Measurements from ENCODE around the gene SFXN3. TPM values are rescaled to one million over a fixed set of nuclear protein-coding genes. Genes with fewer than 3 reads are reported as not detected.
A peak's percentile ranks its signal among the peaks of the same experiment; 100 is the strongest.

The SFXN3 gene
- total RNA-seq, 2 experiments from 2014 or later: 91.4 to 95.0 TPM

DNA sequence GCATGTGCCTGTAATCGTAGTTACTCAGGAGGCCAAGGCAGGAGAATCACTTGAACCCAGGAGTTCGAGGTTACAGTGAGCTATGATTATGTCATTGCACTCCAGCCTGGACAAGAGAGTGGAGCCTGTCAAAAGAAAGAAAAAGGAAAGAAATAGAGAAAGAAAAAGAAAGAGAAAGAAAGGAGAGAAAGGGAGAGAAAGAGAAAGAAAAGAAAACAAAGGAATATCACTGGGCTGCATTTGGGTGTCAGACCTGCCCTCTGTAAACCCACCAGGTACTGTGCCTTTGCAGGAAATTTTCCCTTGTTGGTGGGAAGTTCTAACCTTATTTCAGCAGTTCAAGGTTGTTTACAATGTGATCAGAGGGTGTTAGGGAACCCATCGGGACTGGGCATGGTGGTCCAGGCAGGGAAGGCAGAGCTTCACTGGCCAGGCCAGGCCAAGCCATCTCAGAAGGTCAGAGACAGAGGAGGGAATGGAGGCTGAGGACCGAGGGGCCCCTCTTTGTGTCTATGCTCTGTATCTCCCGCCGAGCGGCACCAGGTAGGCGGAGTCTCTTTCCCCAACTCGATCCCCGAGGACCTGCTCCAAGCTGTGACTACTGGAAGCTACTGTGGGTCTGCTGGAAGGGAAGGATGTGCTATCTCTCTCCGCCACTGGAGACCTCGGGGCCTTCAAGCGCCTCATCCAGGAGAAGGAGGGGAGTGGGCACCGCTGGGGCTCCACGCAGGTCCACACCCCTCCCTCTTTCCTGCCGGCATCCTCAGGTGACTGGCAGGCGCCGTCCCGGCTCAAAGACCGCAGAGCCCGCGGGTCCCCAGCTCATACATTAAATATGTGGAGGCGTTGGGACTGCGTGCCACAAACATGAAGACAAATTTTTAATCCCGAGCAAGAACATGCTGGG lies 15.6 kb downstream of the SFXN3 start:
- Mint-ChIP-seq H3K36me3 (ENCODE audit: low read depth) (no peaks in the 10 kb centered on the region), H3K4me3 (no peak overlapping the region), H3K4me1 (peaks cover 40% of the 10 kb centered on the region), H3K9me3 (no peaks in the 10 kb centered on the region), H3K27ac (no peak overlapping the region), H3K27me3 (peaks cover 50% of the 10 kb centered on the region)
- ChIA-PET CTCF (interaction anchor here (1.2 to 23.6 kb wide), 4 partner anchors 2 to 95 kb away, joined by 4 to 515 read pairs (median 260); partner anchors contain the start of gene KAZALD1), POLR2A (interaction anchor here (1.1 to 1.4 kb wide), 2 partner anchors 16 to 49 kb away, joined by 3 read pairs; partner anchors contain the start of genes PDZD7 and SFXN3)
- DNase-seq: no peak

DNA sequence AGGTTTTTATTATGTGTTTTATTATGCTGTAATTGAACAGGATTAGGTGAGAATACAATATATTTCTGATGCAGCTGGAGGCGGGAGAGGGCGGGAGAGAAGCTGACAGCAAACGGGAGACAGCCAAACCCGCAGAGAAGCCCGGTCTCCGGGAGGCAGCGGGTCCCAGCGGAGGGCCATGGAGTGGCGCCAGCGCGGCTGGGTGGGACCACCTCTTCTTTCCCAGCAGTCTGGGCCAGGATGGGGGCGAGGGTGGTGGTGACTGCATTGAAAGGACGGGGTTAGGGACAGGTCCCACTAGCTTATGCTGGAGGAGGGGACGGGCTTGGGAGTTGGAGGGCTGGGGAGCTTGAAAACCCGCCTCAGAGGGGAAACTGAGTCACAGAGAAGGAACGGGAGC lies 16.2 kb downstream of the SFXN3 start:
- Mint-ChIP-seq H3K4me1 (peaks cover 33% of the 10 kb centered on the region), H3K27me3 (peaks cover 50% of the 10 kb centered on the region), H3K27ac (no peak overlapping the region), H3K4me3 (no peak overlapping the region), H3K9me3 (no peaks in the 10 kb centered on the region), H3K36me3 (ENCODE audit: low read depth) (no peaks in the 10 kb centered on the region)
- CTCF ChIA-PET: interaction anchor here (1.7 to 23.6 kb wide), 3 partner anchors 2 to 28 kb away, joined by 6 to 515 read pairs (median 515); partner anchors contain the start of gene KAZALD1
- POLR2A ChIA-PET: interaction anchor here (1.1 kb wide), 2 partner anchors 16 to 50 kb away, joined by 3 read pairs; partner anchors contain the start of genes PDZD7 and SFXN3
- DNase-seq: no peak

DNA sequence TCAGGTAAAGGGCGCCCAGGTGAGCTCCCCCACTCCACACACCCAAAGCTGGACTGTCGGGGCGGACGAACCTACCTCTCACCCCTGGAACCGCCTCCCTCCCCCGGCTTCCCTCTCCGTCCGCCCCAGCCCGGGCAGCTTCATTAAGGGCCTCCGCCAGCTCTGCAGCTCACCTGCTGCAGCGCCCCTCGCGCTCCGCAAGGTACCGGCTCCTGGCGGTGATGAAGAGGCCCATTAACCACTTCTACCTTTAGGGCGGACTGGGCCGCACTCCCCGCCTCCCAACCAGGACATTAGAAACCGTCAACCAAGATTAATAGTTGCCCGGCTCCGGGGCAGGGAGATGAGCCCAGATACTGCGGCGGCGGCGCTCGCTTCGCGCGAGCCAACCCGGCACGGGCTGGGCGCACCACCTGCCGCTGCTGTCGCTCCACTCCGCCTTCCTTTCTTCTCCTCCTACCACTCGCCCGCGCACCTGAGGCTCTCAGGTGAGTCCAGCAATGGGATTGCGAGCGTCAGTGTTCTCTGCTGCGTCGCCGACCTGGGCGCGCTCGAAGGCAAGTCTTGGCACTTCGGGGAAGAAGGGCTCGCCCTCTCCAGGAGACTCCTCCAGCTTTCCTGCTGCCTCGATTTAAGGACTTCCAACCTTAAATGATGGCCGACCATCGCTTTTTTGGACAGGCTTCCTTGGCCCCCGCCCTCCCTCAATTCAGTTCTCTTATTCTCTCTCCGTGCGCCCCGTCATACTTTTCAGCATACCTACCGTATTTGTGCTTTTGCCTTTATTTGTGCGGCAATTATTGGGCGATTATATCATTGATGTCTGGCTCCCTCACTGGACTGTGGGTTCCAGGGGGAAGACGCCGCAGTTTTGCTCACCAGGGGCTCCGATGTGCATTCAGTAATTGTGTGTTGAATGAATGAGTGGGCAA lies 17.2 kb downstream of the SFXN3 start:
- no peak overlapping the region for H3K27ac Mint-ChIP-seq
- ChIA-PET POLR2A (interaction anchor here (1.1 kb wide), 2 partner anchors 17 to 51 kb away, joined by 3 read pairs; partner anchors contain the start of genes PDZD7 and SFXN3), CTCF (interaction anchor here (22.6 to 23.6 kb wide), 2 partner anchors 3 to 10 kb away, joined by 515 read pairs; partner anchors contain the start of gene KAZALD1)
- no peaks in the 10 kb centered on the region for H3K36me3 Mint-ChIP-seq (ENCODE audit: low read depth)
- no peak overlapping the region for H3K4me3 Mint-ChIP-seq
- H3K9me3 Mint-ChIP-seq: no peaks in the 10 kb centered on the region
- H3K27me3 Mint-ChIP-seq: peaks cover 48% of the 10 kb centered on the region
- DNase-seq: no peak
- H3K4me1 Mint-ChIP-seq: peaks cover 23% of the 10 kb centered on the region

DNA sequence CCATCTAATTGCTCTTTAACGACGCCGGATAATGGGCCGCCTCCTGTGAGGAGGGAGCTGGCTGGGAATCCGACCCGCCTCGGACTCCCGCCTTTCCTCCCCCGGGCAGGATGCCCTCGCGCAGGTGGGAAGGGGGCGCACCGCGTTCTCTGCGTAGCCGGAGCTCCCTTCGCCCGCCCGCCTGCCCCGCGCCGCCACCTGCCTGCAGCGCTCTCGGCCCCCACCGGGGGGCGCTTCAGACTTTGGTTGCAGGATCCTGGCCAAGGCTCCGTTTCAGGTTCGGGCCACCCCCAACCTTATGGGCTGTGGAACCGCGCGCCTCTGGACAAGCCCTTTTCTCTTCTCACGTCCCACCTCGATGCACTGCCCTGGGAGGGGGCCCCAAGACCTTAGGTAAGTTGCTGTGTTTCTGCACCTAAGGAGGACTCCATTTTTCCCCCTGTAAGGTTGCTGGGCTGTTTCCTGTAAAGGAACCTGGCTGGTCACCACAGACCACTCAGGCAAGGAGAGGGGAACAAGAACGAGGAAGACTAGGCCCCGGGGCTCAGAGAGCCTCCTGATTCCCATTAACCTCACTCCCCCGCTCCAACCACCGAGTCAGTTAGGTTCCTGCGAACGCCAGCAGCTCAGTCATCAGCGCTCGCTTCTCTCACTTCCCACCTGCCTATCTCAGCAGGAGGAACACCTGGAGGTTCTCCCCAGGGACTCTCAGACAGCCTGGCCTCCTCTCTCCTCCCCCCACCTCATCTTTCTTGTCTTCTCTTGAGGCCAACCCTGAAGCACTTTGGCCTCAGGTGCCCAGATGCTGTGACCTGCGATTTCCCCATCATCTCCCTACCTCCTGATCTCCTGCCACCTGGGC lies 19.4 kb downstream of the SFXN3 start:
- no peak overlapping the region for H3K4me3 Mint-ChIP-seq
- CTCF ChIA-PET: interaction anchor here (0.8 to 23.6 kb wide), 25 partner anchors 5 to 519 kb away, joined by 3 to 515 read pairs (median 5); partner anchors contain the start of genes KAZALD1, PDZD7 and SFXN3
- peaks cover 41% of the 10 kb centered on the region for H3K27me3 Mint-ChIP-seq
- POLR2A ChIA-PET: interaction anchor here (1.0 to 2.8 kb wide), 9 partner anchors 7 to 19 kb away, joined by 3 to 11 read pairs (median 5); partner anchors contain the start of genes KAZALD1, PDZD7 and SFXN3
- H3K9me3 Mint-ChIP-seq: no peaks in the 10 kb centered on the region
- H3K4me1 Mint-ChIP-seq: peaks cover 32% of the 10 kb centered on the region
- no peak overlapping the region for H3K27ac Mint-ChIP-seq
- DNase-seq: peak; percentile 83
- peaks cover 9% of the 10 kb centered on the region for H3K36me3 Mint-ChIP-seq (ENCODE audit: low read depth)

DNA sequence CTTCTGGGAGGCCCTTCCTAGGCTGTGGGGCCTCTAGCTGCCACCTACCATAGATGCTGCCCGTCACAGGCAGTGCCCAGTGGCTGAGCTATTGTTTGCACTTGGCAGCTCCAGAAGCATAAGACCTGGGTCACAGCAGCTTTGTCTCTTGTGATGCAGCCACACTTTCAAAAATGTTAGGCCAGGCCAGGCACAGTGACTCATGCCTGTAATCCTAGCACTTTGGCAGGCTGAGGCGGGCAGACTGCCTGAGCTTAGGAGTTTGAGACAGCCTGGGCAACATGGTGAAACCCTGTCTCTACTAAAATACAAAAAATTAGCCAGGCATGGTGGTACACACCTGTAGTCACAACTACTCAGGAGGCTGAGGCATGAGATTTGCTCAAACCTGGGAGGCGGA lies 21.3 kb downstream of the SFXN3 start:
- peaks cover 18% of the 10 kb centered on the region for H3K36me3 Mint-ChIP-seq (ENCODE audit: low read depth)

DNA sequence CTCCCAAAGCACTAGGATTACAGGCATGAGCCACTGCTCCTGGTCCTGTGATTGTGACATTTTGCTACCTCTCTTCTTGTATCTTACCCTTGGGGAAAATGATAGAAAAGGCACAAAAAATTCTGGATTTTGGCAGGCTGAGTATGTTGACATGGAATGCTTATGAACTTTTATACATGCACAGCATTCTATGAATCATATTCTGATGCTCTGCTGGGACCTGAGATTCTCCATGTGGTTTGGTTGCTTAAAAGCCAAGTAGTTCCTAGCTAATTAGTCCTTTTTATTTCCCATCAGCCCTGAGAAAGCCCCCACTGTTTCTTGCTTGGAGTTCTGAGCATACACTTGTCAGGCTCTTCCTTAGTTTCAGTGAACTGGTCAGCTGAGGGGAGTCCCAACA lies 22.5 kb downstream of the SFXN3 start:
- DNase-seq: no peak
- peaks cover 42% of the 10 kb centered on the region for H3K4me1 Mint-ChIP-seq
- no peaks in the 10 kb centered on the region for H3K9me3 Mint-ChIP-seq
- ChIA-PET POLR2A (interaction anchor here (1.3 kb wide), 1 partner anchor 10 kb away, joined by 3 read pairs; no protein-coding TSS in a partner anchor), CTCF (interaction anchor here (0.6 to 23.6 kb wide), 4 partner anchors 5 to 61 kb away, joined by 3 to 515 read pairs (median 262); partner anchors contain the start of gene KAZALD1)
- H3K4me3 Mint-ChIP-seq: no peak overlapping the region
- H3K27ac Mint-ChIP-seq: no peak overlapping the region
- peaks cover 16% of the 10 kb centered on the region for H3K27me3 Mint-ChIP-seq
- H3K36me3 Mint-ChIP-seq (ENCODE audit: low read depth): peaks cover 22% of the 10 kb centered on the region

More for the DNA sequence above, 21.3 kb downstream of the SFXN3 start:
- ChIA-PET POLR2A (interaction anchor here (2.0 to 2.8 kb wide), 3 partner anchors 8 to 21 kb away, joined by 8 to 11 read pairs (median 8); partner anchors contain the start of genes PDZD7 and SFXN3), CTCF (interaction anchor here (1.1 to 23.6 kb wide), 6 partner anchors 6 to 90 kb away, joined by 3 to 515 read pairs (median 30); partner anchors contain the start of gene KAZALD1)
- no peak overlapping the region for H3K27ac Mint-ChIP-seq
- peaks cover 39% of the 10 kb centered on the region for H3K4me1 Mint-ChIP-seq
- peaks cover 29% of the 10 kb centered on the region for H3K27me3 Mint-ChIP-seq
- no peak for DNase-seq
- H3K4me3 Mint-ChIP-seq: no peak overlapping the region
- no peaks in the 10 kb centered on the region for H3K9me3 Mint-ChIP-seq

DNA sequence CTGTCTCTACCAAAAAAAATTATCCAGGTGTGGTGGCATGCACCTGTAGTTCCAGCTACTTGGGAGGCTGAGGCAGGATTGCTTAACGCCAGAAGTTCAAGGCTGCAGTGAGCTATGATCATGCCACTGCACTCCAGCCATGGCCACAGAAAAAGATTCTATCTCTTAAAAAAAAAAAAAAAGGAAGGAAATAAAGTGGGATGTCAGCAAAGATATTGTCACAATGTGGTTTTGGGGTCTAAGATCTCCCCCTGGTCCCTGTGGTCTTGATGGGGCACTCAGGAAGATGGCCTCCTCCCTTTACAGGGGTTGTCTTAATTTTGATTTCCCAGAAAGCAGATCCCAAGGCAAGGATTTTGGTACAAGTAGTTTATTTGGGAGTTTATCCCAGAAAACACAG lies 23.3 kb downstream of the SFXN3 start:
- DNase-seq: no peak
- ChIA-PET POLR2A (interaction anchor here (1.3 kb wide), 1 partner anchor 11 kb away, joined by 3 read pairs; no protein-coding TSS in a partner anchor), CTCF (interaction anchor here (2.4 to 23.6 kb wide), 3 partner anchors 4 to 40 kb away, joined by 8 to 515 read pairs (median 515); partner anchors contain the start of gene KAZALD1)
- H3K9me3 Mint-ChIP-seq: no peaks in the 10 kb centered on the region
- H3K27ac Mint-ChIP-seq: no peak overlapping the region
- H3K27me3 Mint-ChIP-seq: peaks cover 8% of the 10 kb centered on the region
- no peak overlapping the region for H3K4me3 Mint-ChIP-seq
- H3K4me1 Mint-ChIP-seq: peaks cover 45% of the 10 kb centered on the region
- H3K36me3 Mint-ChIP-seq (ENCODE audit: low read depth): peaks cover 22% of the 10 kb centered on the region

DNA sequence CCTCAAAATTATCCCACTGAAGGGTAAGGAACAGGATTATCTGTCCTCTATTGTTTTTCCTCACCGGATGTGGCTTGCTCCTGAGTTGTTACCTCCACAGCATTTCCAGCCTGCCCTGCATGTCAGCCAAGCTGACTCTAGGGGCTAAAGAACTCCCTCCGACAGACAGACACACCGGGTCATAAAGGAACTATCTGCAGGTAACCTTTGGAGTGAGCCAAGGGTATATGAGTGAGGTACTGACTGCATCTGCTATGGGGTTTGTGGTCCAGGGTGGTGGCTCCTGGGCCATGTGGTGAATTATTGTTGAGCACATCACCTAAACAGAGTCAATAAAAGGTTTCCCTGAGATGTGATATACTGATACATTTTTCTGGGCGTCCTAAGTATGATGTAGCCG lies 23.8 kb downstream of the SFXN3 start:
- Mint-ChIP-seq H3K36me3 (ENCODE audit: low read depth) (peaks cover 22% of the 10 kb centered on the region), H3K4me3 (no peak overlapping the region), H3K9me3 (no peaks in the 10 kb centered on the region), H3K27me3 (peaks cover 3% of the 10 kb centered on the region), H3K4me1 (peaks cover 48% of the 10 kb centered on the region), H3K27ac (no peak overlapping the region)
- CTCF ChIA-PET: interaction anchor here (1.1 to 23.6 kb wide), 4 partner anchors 4 to 87 kb away, joined by 6 to 515 read pairs (median 262); partner anchors contain the start of gene KAZALD1
- no peak for DNase-seq
- POLR2A ChIA-PET: interaction anchor here (0.9 kb wide), 1 partner anchor 12 kb away, joined by 3 read pairs; no protein-coding TSS in a partner anchor

DNA sequence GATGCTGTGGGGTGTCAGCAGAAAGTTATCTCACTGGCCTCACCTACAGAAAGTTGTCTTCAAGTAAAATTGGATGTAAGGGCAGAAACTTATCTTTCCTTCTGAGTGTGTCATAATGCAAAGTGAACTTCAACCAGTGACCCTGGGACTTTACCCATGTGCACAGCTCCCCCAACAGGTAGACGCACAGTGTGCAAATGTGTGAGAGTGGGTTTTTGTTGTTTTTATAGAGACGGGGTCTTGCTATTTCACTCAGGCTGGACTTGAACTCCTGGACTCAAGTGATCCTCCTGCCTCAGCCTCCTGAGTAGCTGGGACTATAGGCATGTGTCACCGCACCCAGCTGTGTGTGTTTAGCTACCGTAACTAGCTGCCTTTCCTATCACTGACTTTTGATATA lies 24.4 kb downstream of the SFXN3 start:
- H3K36me3 Mint-ChIP-seq (ENCODE audit: low read depth): peaks cover 22% of the 10 kb centered on the region
- DNase-seq: no peak
- H3K27ac Mint-ChIP-seq: no peak overlapping the region
- H3K27me3 Mint-ChIP-seq: no peaks in the 10 kb centered on the region
- peaks cover 48% of the 10 kb centered on the region for H3K4me1 Mint-ChIP-seq
- ChIA-PET POLR2A (interaction anchor here (0.9 kb wide), 1 partner anchor 12 kb away, joined by 3 read pairs; no protein-coding TSS in a partner anchor), CTCF (interaction anchor here (1.1 to 23.6 kb wide), 4 partner anchors 3 to 87 kb away, joined by 6 to 515 read pairs (median 262); partner anchors contain the start of gene KAZALD1)
- H3K9me3 Mint-ChIP-seq: no peaks in the 10 kb centered on the region
- H3K4me3 Mint-ChIP-seq: no peak overlapping the region

DNA sequence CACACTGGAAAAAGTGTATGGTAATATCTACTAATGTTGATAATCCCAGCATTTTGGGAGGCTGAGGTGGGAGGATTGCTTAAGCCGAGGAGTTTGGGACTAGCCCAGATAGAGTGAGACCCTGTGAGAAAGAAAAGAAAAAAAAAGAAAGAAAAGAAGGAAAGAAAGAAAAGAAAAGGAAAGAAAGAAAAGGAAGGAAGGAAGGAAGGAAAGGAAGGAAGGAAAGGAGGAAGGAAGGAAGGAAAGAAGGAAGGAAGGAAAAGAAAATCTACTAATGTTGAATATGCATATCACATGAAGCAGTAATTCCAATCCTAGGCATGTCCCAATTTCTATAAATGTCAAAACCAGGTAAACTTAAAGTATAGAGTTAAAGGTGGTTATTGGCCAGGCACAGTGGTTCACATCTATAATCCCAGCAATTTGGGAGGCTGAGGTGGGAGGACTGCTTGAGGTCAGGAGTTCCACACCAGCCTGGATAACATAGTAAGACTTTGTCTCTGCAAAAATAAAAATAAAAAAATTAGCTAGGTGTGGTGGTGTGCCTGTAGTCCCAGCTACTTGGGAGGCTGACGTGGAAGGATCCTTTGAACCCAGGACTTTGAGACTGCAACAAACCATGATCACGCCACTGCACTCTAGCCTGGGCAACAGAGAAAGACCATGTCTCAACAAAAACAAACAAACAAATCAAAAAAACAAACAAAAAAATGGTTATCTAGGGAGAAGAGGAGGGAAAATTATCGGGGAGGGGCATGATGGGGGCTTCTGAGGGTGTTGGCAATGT lies 25.5 kb downstream of the SFXN3 start:
- no peaks in the 10 kb centered on the region for H3K9me3 Mint-ChIP-seq
- ChIA-PET CTCF (interaction anchor here (1.5 to 23.6 kb wide), 4 partner anchors 2 to 85 kb away, joined by 4 to 515 read pairs (median 270); partner anchors contain the start of gene KAZALD1), POLR2A (no interaction called here)
- H3K4me3 Mint-ChIP-seq: no peak overlapping the region
- H3K36me3 Mint-ChIP-seq (ENCODE audit: low read depth): peaks cover 22% of the 10 kb centered on the region
- no peak overlapping the region for H3K27ac Mint-ChIP-seq
- peaks cover 45% of the 10 kb centered on the region for H3K4me1 Mint-ChIP-seq
- DNase-seq: no peak
- H3K27me3 Mint-ChIP-seq: no peaks in the 10 kb centered on the region

Measured in activated CD4-positive, alpha-beta memory T cell treated with anti-CD3 and anti-CD28 coated beads, Interleukin-2, amount 10 ng/mL, durations not matched to agents 7 days and 5 days (primary cell).